Upper lobe of left lung (tissue), 6 donors: ENCODE results near the gene TUBGCP6. TPM values are rescaled to one million over a fixed set of nuclear protein-coding genes. Genes with fewer than 3 reads are reported as not detected.

Experiments
- ATAC-seq, 2 donors: fragments of 200-7000 bp; cut with Tn5 transposase; one replicate each; pipeline ENCODE4 v1.9.1; 2022; ENCODE audit warnings: mild to moderate bottlenecking in 2 of 2, moderate library complexity in 2 of 2; ENCODE audit not compliant: low FRiP score in 2 of 2
- DNase-seq, 2 donors: peaks; one replicate each; pipeline ENCODE4 v3.0.0-alpha.2; 2019 to 2020
- H3K27ac ChIP-seq, 4 donors: fragments of 200-600 bp; sonication (generic); one replicate each; pipeline ENCODE4 v1.5.1; 2016 to 2019
- H3K27me3 ChIP-seq, 4 donors: fragments of 200-600 bp; sonication (generic); one replicate each; pipeline ENCODE4 v1.5.1; 2017 to 2019
- H3K36me3 ChIP-seq, 4 donors: fragments of 200-600 bp; sonication (generic); one replicate each; pipeline ENCODE4 v1.5.1; 2016 to 2019
- H3K4me1 ChIP-seq, 4 donors: fragments of 200-600 bp; sonication (generic); one replicate each; pipeline ENCODE4 v1.5.1; 2018 to 2019
- H3K4me3 ChIP-seq, 4 donors: fragments of 200-600 bp; sonication (generic); one replicate each; pipeline ENCODE4 v1.5.1; 2017 to 2019; ENCODE audit warnings: mild to moderate bottlenecking in 2 of 4, moderate library complexity in 1 of 4
- H3K9me3 ChIP-seq, 4 donors: fragments of 200-600 bp; sonication (generic); one replicate each; pipeline ENCODE4 v1.5.1; 2018 to 2019
- EP300 ChIP-seq, 4 donors: sonication (generic); formaldehyde crosslinking; IDR thresholded peaks; one replicate each; pipeline ENCODE4 v1.5.1; 2017; ENCODE audit warnings: antibody characterized with exemption in 4 of 4, control low read depth in 2 of 4
- POLR2A ChIP-seq, 4 donors: fragments of 450-650 bp; IDR thresholded peaks; one replicate each; pipeline ENCODE4 v1.5.1; 2016 to 2017; ENCODE audit warnings: antibody characterized with exemption in 4 of 4, mild to moderate bottlenecking in 2 of 4
- POLR2AphosphoS5 ChIP-seq, 2 donors: sonication (generic); formaldehyde crosslinking; IDR thresholded peaks; one replicate each; pipeline ENCODE4 v1.5.1; 2017; ENCODE audit warnings: antibody characterized with exemption in 2 of 2
- WGBS, 2 donors: methylation state at CpG; one replicate each; pipeline ENCODE4 v1.1.5; 2017 to 2018; 5-methylcytosine and 5-hydroxymethylcytosine counted together
- total RNA-seq, 6 donors: library from RNA; depleted of rRNA in 4 of 6; stranded (reverse); fragments of >200 nt in 4 of 6; gene quantifications; one replicate each; pipeline versions ENCODE4 v1.1.0 to v1.2.1, GENCODE V29; 2016 to 2021
- TF ChIP-seq, protein P1 (sequence below), 6 experiments: fragments of 450-650 bp in 4 of 6; fragments of 200-600 bp in 2 of 6; sonication (generic) in 2 of 6; IDR thresholded peaks; one replicate each; pipeline ENCODE4 v1.5.1; 2016 to 2019; ENCODE audit warnings: antibody characterized with exemption in 6 of 6
- donor health status: DM: no; HTN: no; CAD: no; lungs with moderate emphysema.
- donor health status: DM: no; HTN: yes; CAD: no; lungs with severe emphysema.

Gene TUBGCP6, protein sequence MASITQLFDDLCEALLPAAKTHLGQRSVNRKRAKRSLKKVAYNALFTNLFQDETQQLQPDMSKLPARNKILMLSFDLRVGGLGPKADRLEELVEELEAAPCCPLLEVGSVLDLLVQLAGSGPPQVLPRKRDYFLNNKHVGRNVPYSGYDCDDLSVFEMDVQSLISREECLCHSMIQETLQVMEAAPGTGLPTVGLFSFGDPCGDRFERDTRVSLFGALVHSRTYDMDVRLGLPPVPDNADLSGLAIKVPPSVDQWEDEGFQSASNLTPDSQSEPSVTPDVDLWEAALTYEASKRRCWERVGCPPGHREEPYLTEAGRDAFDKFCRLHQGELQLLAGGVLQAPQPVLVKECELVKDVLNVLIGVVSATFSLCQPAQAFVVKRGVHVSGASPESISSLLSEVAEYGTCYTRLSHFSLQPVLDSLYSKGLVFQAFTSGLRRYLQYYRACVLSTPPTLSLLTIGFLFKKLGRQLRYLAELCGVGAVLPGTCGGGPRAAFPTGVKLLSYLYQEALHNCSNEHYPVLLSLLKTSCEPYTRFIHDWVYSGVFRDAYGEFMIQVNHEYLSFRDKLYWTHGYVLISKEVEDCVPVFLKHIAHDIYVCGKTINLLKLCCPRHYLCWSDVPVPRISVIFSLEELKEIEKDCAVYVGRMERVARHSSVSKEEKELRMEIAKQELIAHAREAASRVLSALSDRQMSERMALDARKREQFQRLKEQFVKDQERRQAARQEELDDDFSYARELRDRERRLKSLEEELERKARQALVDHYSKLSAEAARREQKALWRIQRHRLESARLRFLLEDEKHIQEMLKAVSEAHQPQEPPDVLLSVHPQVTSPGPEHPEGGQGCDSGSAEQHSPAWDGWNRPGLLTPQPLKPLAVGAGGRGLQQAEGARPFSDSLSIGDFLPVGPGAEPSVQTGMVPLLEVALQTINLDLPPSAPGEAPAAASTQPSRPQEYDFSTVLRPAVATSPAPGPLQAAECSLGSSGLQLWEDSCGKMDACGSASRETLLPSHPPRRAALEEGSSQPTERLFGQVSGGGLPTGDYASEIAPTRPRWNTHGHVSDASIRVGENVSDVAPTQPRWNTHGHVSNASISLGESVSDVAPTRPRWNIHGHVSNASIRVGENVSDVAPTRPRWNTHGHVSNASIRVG (N-terminal part only)
- 100 to 1,000 TPM in 2 of 6 donors, 10 to 100 TPM in 4; 43.2 to 216 (median 52.4) TPM for total RNA-seq

DNA sequence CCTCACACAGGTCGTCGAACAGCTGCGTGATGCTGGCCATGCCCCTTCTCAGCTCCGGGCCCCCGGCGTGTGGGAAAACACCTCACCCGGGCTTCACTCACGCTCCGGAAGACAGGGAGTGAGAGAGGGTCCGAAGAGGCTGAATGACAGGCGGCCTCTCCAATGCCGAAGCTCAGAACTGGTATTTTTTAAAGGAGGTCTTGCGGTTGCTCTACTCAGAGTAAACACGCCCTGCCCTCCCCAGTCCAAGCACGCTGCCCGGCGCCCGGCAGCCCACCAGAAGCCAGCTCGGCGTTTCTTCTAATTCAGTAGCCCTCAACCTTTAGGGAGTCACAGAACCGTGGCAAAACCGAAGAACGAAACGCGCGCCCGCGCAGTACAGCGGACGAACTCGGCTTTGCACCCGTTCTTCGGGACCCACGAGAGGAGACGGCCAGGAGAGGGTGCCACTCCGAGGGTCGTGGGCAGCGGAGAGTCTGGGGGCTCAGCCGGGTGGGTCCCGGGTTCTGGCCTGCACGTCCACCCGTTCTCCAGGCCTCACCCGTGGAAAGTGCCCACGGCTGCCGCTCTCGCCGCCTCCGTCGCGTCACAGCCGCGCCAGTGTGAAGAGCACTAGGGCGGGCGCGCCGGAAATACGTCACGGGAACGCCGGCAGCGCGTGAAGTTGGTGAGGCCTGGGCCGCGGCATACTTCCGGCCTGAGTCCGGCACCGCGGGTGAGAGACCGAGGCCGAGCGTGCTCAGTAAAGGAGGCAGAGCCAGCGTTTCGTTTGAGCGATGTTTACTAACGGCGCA lies at the start of gene TUBGCP6:
Gene TUBGCP6 (minus strand): TSS at position 604 of the 794 bp plus-strand sequence. CDS start 564 bp downstream, at position 40.
- DNase-seq (peak; percentile 96 to 99), ATAC-seq (peak; percentile 92 to 97)
- peaks cover 3 to 39% (median 26%) of the 10 kb centered on the region in 4 donors for H3K36me3 ChIP-seq
- peaks cover 43 to 77% (median 52%) of the 10 kb centered on the region in 4 donors for H3K4me1 ChIP-seq
- peak within 1 kb of the TSS; percentile 91 to 97 (median 95) for H3K27ac ChIP-seq
- TF ChIP-seq POLR2A (IDR thresholded peaks at IDR 0.05) (peak in 3 of 4 donors; percentile 66 to 91 (median 82)), POLR2AphosphoS5 (IDR thresholded peaks at IDR 0.05) (peak; percentile 96 to 98), EP300 (IDR thresholded peaks at IDR 0.05) (peak in 1 of 4 donors; percentile 81)
- TF ChIP-seq, protein P1, sequence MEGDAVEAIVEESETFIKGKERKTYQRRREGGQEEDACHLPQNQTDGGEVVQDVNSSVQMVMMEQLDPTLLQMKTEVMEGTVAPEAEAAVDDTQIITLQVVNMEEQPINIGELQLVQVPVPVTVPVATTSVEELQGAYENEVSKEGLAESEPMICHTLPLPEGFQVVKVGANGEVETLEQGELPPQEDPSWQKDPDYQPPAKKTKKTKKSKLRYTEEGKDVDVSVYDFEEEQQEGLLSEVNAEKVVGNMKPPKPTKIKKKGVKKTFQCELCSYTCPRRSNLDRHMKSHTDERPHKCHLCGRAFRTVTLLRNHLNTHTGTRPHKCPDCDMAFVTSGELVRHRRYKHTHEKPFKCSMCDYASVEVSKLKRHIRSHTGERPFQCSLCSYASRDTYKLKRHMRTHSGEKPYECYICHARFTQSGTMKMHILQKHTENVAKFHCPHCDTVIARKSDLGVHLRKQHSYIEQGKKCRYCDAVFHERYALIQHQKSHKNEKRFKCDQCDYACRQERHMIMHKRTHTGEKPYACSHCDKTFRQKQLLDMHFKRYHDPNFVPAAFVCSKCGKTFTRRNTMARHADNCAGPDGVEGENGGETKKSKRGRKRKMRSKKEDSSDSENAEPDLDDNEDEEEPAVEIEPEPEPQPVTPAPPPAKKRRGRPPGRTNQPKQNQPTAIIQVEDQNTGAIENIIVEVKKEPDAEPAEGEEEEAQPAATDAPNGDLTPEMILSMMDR (IDR thresholded peaks at IDR 0.05), result peak in 4 of 6 experiments; percentile 45 to 68 (median 50)
- no peaks in the 10 kb centered on the region for H3K27me3 ChIP-seq
- peak within 1 kb of the TSS; percentile 84 to 99 (median 94) for H3K4me3 ChIP-seq
- H3K9me3 ChIP-seq, result no peaks in the 10 kb centered on the region
- 0% methylated on average over 6 to 74 of the region's 76 CpGs for WGBS, 2 donors

DNA sequence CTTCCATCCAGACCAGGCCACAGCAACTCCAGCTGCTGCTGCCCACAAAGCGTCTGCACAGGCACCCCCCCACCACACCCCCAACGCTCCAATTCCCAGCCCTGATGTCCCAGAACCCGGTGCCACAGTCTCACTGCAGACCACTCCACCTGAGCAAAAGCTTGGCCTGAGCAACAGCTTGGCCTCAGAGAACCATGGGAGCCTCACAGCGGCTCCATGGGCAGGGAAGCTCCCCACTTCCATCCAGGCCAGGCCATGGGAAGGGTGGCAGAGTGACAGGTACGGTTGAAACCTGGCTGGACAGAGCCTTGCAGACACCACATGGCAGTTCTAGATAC lies 49.5 kb upstream of the TUBGCP6 start:
- peak overlapping the region in 1 of 4 donors; percentile 44 for H3K4me3 ChIP-seq
- H3K9me3 ChIP-seq, result no peaks in the 10 kb centered on the region
- WGBS, 2 donors, result 18 to 35% methylated on average over 4 of the region's 5 CpGs

DNA sequence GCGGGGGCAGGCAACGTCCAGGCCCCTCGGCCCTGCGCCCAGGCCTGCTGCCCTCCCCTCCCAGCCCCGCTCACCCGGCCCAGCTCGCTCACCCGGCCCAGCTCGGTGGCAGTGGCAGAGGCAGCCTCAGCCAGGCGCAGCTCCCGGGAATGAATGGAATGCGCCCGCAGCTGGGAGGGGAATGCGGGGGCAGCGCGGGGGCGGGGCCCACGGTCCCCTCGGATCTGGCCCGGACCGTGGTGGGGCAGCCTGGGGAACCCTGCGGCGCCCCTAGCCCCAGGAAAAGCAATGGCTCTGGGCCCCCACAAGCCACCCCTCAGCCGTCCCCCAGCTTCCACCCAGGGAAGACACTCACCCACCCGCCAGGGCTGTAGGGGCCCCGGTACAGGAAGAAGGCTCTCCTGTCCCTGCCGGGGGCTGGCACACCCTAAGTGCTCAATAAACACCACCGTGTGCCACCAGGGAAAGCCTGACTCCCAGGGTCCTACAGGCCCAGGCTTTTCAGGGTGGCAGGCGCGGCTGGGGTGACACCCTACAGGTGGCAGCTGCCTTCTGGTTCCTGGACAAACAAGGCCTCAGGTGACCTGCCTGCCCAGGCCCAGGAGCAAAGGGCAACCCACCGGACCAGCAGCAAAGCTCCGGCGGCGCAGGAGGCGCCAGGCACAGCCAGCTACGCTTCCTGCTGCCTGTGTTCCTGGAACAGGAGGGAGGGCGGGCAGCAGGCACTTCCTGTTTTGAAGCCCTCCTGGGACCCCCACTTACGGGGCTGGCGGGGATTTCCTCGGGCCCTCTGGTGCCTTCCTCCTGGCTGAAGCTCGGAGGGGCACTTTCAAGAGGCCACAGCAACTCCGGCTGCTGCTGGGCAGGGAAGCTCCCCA lies 48.9 kb upstream of the TUBGCP6 start:
- ATAC-seq, result peak; percentile 73 to 82
- no peaks in the 10 kb centered on the region for H3K27me3 ChIP-seq
- peak overlapping the region in 3 of 4 donors; percentile 17 to 44 (median 37) for H3K4me3 ChIP-seq
- H3K9me3 ChIP-seq, result no peaks in the 10 kb centered on the region
- peaks cover 60 to 79% (median 60%) of the 10 kb centered on the region in 4 donors for H3K4me1 ChIP-seq
- 10% methylated on average over 6 to 20 of the region's 42 CpGs for WGBS, 2 donors
- H3K36me3 ChIP-seq, result peaks cover 13 to 25% (median 18%) of the 10 kb centered on the region in 4 donors
- H3K27ac ChIP-seq, result peak overlapping the region; percentile 84 to 94 (median 88)
- DNase-seq, result peak; percentile 91 to 93
- peak; percentile 54 to 62 for TF ChIP-seq POLR2AphosphoS5 (IDR thresholded peaks at IDR 0.05)
- peak in 2 of 4 donors; percentile 5 to 67 for TF ChIP-seq EP300 (IDR thresholded peaks at IDR 0.05)
- peak in 1 of 4 donors; percentile 26 for TF ChIP-seq POLR2A (IDR thresholded peaks at IDR 0.05)
- TF ChIP-seq, protein P1 (IDR thresholded peaks at IDR 0.05), result peak in 2 of 6 experiments; percentile 25 to 51

More for the DNA sequence above, 49.5 kb upstream of the TUBGCP6 start:
- TF ChIP-seq POLR2AphosphoS5 (IDR thresholded peaks at IDR 0.05) (no peak), EP300 (IDR thresholded peaks at IDR 0.05) (no peak), POLR2A (IDR thresholded peaks at IDR 0.05) (no peak)
- TF ChIP-seq, protein P1 (IDR thresholded peaks at IDR 0.05), result no peak
- H3K27ac ChIP-seq, result peak overlapping the region; percentile 84 to 94 (median 88)
- DNase-seq (no peak), ATAC-seq (no peak)
- no peaks in the 10 kb centered on the region for H3K27me3 ChIP-seq
- peaks cover 7 to 19% (median 12%) of the 10 kb centered on the region in 4 donors for H3K36me3 ChIP-seq
- peaks cover 66 to 85% (median 66%) of the 10 kb centered on the region in 4 donors for H3K4me1 ChIP-seq
